Stimulated activated CD4-positive, alpha-beta T cell treated with anti-CD3 and anti-CD28 coated beads, Interleukin-15, amount 100 ng/mL, for 1 hour (primary cell): Measurements from ENCODE around the gene GDF11.

Experiments used
- DNase-seq, 2 donors: peaks; one replicate each; pipeline ENCODE4 v3.0.0-alpha.2; 2020; ENCODE audit warnings: low read depth in 1 of 2, low spot score in 1 of 2

The GDF11 gene

DNA sequence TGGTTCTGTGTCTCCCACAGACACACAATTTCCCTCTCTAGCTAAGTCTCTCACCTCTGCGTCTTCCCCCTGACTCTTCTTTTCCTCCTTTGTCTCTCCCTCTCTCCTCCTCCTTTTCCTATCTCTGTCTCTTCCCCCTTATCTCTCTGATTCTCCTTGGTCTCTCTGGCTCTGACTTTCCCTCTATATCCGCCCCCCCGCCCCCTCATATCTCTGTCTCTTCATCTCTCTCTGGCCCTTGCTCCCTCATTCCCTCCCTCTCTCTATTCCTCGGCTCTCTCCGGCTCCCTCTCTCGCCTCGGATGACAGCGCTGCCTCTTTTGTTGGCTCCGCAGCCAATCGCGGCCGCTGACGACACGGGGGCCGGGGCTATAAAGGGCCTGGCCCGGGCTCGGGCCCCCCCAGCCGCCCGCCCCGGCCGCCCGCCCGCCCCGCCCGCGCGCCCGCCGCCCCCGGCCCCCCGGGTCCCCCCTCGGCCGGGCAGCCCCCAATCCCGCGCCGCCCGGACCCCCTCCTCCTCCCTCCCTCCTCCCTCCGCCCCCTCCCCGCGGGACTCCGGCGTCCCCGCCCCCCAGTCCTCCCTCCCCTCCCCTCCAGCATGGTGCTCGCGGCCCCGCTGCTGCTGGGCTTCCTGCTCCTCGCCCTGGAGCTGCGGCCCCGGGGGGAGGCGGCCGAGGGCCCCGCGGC, at the start of gene GDF11:
GDF11 (plus strand) TSS at position 404 of the 687 bp plus-strand sequence; CDS start at position 599, 195 bp downstream.
- DNase-seq: peak; percentile 38 to 60

DNA sequence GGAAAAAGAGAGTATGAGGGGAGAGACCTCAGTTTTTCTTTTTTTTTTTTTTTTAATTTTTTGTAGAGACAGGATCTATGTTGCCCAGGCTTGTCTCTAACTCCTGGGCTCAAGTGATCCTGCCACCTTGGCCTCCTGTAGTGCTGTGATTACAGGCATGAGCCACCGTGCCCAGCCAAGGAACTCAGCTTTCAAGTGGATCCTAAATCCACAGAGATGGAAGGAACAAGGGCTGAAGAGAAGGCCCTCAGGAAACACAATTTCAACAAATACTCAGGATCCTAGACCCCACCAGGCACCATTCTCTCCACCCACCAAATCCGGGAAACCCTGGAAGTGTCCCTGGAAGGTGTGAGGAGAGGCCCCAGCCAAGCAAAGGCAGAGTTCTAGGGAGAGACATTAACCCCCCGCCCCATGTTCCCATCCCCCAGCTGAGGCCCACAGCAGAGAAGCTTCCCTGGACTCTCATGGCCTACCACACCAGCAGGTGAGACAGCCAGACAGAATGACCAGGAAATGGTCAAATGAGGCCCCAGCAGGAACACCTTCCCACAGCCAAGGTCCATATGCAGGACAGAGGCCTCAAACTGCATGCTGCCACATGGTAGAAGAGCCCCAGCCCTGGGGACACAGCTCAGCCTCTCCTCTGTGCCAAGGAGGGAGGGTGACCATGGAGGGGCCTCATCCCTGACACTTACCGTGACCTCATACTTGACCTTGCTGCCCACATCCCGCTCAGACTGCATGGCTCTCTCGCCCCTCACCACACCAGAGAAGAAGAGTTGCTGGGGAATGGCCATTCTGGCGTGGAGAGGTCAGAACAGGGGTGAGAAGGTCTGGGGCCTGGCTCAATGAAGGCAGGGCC, 49.4 kb upstream of the GDF11 start:
- DNase-seq: no peak

DNA sequence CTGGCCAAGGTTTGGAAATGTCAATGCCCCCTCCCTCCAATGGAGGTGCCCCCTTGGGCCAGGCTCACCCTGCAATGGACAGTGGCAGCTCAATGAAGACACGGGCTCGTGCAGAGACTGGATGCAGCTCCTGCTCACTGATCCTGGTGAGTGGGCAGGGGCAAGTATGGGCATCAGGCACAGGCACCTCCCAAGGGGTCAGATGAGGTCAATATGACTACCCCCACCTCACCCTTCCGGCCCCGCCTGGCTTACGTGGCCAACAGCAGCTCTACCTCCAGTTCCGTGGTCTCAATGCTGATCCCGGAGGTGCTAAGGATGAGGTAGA, 48.8 kb upstream of the GDF11 start:
- DNase-seq: no peak

- DNase-seq: no peak
Observed at GRCh38 chr12:55694651-55695050, 48.3 kb upstream of the GDF11 start.

GRCh38 chr12:55695349-55695748, 47.6 kb upstream of the GDF11 start:
- DNase-seq: no peak

DNA sequence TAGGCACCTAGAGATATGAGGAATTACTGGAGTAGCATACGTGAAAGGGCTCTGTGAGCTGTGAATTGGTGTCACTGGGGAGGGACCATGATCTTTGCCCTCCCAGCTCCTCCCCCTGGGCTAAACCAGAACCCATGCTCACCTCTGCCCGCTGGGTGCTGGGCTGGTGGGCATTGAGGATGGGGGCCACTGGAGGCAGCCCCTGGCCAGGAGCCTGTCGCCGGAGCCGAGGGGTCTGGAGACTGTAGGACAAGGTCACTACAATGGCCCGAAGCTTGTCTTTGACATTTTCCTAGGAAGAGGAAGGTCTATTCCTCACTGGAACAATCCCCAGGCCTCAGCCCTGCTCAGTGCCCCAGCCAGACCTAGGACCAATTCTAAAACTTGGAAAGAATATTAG, 46.8 kb upstream of the GDF11 start:
- DNase-seq: no peak

DNA sequence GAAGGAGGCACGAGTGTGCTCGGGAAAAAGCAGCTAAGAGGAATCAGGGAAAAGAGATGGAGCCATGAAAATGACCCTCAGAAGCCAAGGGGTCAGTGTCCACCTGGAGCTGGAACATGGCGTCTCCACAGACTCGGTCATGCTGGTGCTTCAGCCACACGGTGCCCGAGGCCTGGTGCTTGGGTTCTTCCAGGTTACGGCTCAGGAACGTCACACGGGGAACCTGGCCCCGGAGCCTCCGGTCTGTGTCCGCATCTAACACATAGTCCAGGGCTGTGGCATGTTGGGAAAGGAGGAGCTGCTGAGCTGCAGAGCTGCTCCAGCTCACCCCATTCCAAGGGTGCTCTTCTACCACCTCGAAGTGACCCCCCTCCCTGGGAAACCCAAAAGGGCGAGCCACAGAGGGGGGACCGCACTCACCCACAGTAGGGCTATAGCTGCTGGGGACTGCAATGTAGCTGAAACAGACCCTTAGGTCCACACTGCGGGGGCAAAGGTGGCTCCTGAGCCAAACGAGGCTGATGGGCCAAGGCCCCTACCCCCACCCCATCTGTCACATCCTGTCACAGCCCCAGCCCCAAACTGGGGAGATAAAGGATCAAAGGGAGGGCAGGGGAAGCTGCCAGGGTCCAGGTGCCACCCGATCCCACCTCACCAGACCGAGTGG, 46.0 kb upstream of the GDF11 start:
- no peak for DNase-seq

DNA sequence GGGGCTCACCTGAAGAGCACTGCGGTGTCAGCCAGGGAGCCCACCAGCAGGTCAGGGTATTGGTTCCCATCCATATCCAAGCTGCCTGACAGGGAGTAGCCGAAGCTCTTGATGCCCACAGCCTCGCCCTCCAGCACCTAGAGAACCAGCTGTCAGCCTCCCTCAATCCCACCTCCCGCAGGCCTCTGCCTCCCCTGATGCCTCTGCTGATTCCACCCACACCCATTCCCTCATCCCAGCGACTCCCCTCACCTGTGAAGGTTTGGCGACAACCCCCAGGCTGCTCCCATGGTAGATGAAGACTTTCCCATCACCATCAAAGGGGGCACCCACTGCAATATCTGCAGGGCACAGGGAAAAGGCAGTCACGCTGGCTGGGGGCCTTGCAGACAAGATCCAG, 45.2 kb upstream of the GDF11 start:
- no peak for DNase-seq

DNA sequence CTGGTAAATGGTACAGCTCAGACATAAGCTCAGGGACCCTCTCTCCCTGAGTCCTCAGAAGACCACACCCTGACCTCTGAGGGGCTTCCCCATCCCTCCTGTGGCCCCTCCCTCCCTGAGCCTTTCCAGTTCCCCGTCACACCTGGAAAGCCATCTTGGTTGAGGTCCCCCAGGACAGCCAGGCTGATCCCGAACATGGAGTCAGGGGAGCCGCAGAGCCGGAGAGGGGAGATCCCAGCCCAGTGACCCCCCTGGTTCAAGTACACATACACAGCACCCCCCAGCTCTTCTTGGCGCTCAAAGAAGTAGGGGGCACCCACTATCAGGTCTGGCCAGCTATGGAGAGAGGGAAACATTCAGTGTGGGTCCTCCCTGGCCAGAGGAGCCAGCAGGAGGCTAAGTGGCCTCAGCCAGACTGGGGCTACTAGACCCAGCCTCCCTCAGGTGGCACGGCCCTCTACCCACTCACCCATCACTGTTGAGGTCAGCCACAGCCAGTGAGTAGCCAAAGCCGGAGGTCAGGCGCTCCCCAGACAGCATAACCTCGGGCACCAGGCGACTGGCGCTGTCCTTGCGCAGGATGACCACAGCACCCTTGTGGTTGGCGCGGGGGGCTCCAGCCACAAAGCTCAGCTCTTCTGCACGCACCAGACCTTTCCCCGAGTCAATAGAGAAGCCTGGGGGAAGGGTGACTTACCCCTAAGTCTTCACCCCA, 44.5 kb upstream of the GDF11 start:
- DNase-seq: no peak

DNA sequence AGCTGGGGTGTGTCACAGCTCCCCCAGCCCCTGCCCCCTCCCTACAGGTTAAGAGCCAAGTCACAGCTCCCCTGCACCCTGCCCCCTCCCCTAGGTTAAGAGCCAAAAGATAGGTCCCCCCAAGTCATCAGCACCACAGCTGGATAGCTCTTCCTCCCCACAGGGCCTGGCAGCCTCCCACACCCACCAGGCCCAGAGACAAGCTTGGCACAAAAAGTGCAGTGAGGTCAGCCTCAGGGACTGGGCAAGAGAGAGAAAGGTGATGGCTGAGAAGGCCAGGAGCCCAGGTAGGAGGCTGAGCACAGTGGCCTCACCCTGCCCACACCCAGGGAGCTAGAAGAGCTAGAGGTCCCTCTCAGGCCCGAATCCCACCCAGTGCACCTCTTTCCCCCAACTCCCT, 44.0 kb upstream of the GDF11 start:
- DNase-seq: no peak

GRCh38 chr12:55699471-55700055, 43.4 kb upstream of the GDF11 start:
- no peak for DNase-seq

DNA sequence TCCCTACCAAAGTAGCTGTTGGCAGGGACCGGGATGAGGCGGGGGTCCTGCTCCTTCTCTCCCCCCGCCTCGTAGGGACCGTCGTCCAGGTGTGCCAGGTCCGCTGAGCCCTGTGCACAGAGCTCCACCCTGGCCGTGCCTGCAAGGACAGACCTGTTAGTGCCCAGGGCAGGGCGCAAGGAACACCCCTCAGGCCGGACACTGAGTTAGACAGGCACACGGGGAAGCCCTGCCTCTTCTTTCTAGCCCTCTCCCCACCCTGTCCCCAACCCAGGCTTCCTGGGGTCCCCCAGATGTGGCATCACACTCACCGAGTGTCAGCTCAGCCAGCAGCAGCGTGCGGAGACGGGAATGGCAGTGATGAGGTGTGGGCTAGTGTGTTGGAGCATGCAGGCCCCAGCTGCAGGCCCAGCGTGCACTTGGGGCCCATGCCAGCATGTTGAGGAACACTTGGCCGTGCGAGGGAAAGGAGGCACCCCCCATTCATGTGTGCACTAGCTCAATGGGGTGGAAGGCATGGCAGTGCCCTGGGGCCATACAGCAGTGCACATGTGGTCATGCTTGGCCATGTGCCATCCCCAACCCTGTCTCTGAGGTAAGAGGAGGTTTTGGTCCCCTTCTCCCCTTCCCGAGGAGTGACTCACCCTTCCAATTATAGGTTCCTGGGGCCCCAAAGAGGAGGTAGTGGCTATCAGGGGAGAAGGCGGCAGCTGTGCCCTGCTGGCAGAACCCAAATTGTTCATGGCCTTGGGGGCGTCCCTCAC, 42.5 kb upstream of the GDF11 start:
- no peak for DNase-seq

GRCh38 chr12:55702861-55703260, 40.1 kb upstream of the GDF11 start:
- no peak for DNase-seq

- no peak for DNase-seq
Observed at GRCh38 chr12:55703288-55703687, 39.6 kb upstream of the GDF11 start.

DNA sequence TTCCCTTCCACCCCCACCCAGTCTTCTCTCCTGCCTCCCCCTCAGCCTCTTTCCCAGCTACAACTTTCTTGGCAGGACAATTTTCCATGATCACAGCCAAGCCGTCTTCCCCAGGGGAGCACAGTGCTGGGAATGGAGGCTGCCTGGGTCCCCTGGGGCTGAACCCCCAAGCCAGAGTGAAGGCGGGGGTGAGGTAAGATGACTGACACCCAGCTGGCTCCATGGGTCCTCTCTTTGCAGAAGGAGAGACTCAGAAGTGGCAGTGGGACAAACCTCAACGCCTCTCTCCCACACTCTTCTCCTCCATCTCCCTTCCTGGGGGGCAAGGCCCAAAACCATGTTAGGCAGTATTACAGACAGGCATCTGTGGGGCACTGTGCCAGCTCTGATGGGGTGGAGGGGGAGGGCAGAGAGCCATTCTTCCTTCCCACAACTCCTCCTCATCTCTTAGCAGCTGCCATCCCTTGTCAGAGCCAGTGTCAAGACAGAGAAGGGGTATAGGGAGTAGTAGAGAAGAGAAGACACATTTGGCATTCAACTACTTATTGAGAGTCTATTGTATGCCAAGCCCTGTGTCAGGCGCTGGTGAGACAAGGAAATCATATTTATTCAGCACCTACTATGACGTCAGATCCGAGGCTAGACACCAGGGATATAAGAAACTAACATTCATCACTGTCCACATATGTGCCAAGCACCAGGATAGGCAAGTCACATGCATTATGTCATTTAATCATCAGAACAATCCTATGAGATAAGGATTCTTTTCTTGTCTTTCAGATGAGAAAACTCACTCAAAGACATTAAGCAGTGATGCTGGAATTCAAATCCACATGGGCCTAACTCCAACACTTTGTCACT, 38.8 kb upstream of the GDF11 start:
- DNase-seq: no peak

- no peak for DNase-seq
Observed at GRCh38 chr12:55704824-55705718, 37.9 kb upstream of the GDF11 start.

DNA sequence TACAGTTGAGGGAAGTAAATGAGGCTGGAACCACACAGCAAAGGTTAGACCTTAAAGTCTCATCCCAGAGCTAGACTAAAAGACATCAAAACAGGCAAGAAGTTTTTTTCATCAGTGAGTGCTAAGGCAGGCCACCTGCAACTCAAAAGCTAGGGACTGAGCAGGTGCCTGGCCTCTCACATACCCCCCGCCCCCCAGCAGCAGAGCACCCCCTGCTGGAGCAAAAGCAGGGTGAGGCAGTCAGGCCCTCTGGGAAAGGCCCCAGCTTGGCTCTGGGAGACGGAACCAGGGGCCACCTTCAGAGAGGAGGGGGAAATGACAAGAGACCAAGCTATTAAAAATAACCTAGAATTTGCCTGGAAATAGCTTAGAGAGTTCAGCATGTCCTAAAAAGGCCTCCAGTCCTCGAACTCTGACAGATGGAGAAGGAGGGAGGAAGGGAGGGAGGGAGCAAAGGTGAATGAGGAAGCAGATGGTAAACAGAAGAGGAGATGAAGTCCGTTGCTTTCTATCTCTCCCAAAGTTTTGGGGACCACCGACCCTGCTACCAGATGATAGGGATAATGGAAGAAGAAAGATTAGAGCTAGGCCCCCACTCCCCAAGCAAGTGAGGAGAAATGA, 37.0 kb upstream of the GDF11 start:
- DNase-seq: no peak
